Central memory CD8-positive, alpha-beta T cell (primary cell): ENCODE measurements around the gene KREMEN2.

Source experiments
- ATAC-seq: fragments of 150-1000 bp; cut with Tn5 transposase; replicated peaks from 2 replicates; pipeline ENCODE4 v1.10.0; 2022; ENCODE audit warnings: mild to moderate bottlenecking, moderate FRiP score, moderate number of reproducible peaks; ENCODE audit not compliant: poor library complexity, severe bottlenecking; ENCODE audit errors: extremely low read depth
- DNase-seq, 2 donors: peaks; one replicate each; pipeline ENCODE4 v3.0.0; 2021; ENCODE audit warnings: low spot score in 2 of 2
- H3K27ac Mint-ChIP-seq: one replicate; pipeline ENCODE4 v1.8.0; 2022; ENCODE audit warnings: low read depth, mild to moderate bottlenecking, moderate library complexity, mixed read lengths
- H3K27me3 Mint-ChIP-seq: one replicate; pipeline ENCODE4 v1.8.0; 2022; ENCODE audit warnings: mixed read lengths
- H3K36me3 Mint-ChIP-seq: one replicate; pipeline ENCODE4 v1.8.0; 2022; ENCODE audit warnings: mild to moderate bottlenecking, moderate library complexity, mixed read lengths; ENCODE audit not compliant: insufficient read depth
- H3K4me1 Mint-ChIP-seq: one replicate; pipeline ENCODE4 v1.8.0; 2022; ENCODE audit warnings: mixed read lengths
- H3K4me3 Mint-ChIP-seq: one replicate; pipeline ENCODE4 v1.8.0; 2022; ENCODE audit warnings: mild to moderate bottlenecking, moderate library complexity, mixed read lengths
- H3K9me3 Mint-ChIP-seq: one replicate; pipeline ENCODE4 v1.8.0; 2022; ENCODE audit warnings: mixed read lengths

KREMEN2 gene

GRCh38 chr16:2970563-2970962, 6.5 kb downstream of the KREMEN2 start:
- peaks cover 15% of the 10 kb centered on the region for H3K4me1 Mint-ChIP-seq
- ATAC-seq (no peak), DNase-seq (no peak)
- H3K27ac Mint-ChIP-seq = no peak overlapping the region
- no peaks in the 10 kb centered on the region for H3K36me3 Mint-ChIP-seq
- no peaks in the 10 kb centered on the region for H3K9me3 Mint-ChIP-seq
- H3K4me3 Mint-ChIP-seq = peak overlapping the region; percentile 70
- H3K27me3 Mint-ChIP-seq = peaks cover 23% of the 10 kb centered on the region

- Mint-ChIP-seq H3K4me3 (peak overlapping the region; percentile 70), H3K27me3 (peaks cover 23% of the 10 kb centered on the region), H3K36me3 (no peaks in the 10 kb centered on the region), H3K27ac (no peak overlapping the region), H3K9me3 (no peaks in the 10 kb centered on the region), H3K4me1 (peaks cover 15% of the 10 kb centered on the region)
- DNase-seq (no peak), ATAC-seq (no peak)
These were observed 7.3 kb downstream of the KREMEN2 start for GRCh38 chr16:2971134-2971984.

DNA sequence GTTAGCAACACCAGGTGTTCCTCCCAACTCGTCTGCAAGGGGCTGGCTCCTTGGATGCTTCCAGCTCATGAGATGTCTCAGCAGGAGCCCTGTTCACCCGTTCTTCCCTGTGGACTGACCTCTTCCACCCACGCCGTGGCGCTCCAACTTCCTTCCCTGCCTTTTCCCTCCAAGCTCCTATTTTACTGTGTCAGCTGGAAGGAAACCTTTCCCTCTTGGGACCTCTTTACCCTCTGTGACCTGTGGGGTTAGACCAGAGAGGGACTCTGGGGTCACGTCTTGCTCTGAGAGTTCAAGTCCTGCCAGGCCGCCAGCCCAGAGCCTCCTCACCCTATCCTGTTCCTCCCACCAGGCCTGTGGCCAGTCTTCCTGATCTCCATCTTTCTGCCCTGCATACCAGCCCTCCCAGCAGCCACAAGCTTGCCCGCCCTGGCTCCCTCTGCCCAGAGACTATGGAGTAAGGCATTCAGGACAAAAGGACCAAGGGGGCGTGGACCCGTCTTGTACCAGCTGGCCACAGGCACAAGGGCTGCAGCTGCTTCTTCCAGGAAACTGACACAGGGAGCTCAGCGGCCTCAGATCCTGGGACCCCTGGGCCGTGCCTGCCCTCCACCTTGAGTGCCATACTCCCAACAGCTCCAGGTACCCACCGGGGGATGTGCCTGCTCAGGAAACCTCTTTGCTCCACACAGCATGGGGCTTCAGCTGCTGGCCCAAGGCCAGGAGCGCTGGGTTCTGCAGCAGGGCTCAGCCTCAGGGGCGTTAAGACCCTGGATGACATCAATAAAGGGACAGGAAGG, 8.1 kb downstream of the KREMEN2 start:
- DNase-seq (no peak), ATAC-seq (no peak)
- Mint-ChIP-seq H3K27ac (no peak overlapping the region), H3K4me3 (peak overlapping the region; percentile 5), H3K27me3 (peaks cover 23% of the 10 kb centered on the region), H3K9me3 (no peaks in the 10 kb centered on the region), H3K4me1 (peaks cover 15% of the 10 kb centered on the region), H3K36me3 (no peaks in the 10 kb centered on the region)

GRCh38 chr16:2973093-2973492, 9.0 kb downstream of the KREMEN2 start:
- Mint-ChIP-seq H3K4me3 (no peak overlapping the region), H3K4me1 (peaks cover 12% of the 10 kb centered on the region), H3K27me3 (peaks cover 17% of the 10 kb centered on the region), H3K36me3 (no peaks in the 10 kb centered on the region), H3K9me3 (no peaks in the 10 kb centered on the region), H3K27ac (no peak overlapping the region)
- ATAC-seq = no peak
- DNase-seq = no peak

GRCh38 chr16:2973605-2974318, 9.7 kb downstream of the KREMEN2 start:
- DNase-seq (no peak), ATAC-seq (no peak)
- Mint-ChIP-seq H3K36me3 (no peaks in the 10 kb centered on the region), H3K27me3 (peaks cover 11% of the 10 kb centered on the region), H3K4me1 (peaks cover 6% of the 10 kb centered on the region), H3K27ac (no peak overlapping the region), H3K4me3 (no peak overlapping the region), H3K9me3 (no peaks in the 10 kb centered on the region)

- Mint-ChIP-seq H3K4me3 (no peak overlapping the region), H3K36me3 (no peaks in the 10 kb centered on the region), H3K27ac (no peak overlapping the region), H3K4me1 (peaks cover 5% of the 10 kb centered on the region), H3K27me3 (peaks cover 11% of the 10 kb centered on the region), H3K9me3 (no peaks in the 10 kb centered on the region)
- ATAC-seq (no peak), DNase-seq (no peak)
These were observed 10.4 kb downstream of the KREMEN2 start for GRCh38 chr16:2974319-2975056.

- ATAC-seq (no peak), DNase-seq (no peak)
- Mint-ChIP-seq H3K4me1 (peaks cover 5% of the 10 kb centered on the region), H3K36me3 (no peaks in the 10 kb centered on the region), H3K9me3 (no peaks in the 10 kb centered on the region), H3K27ac (no peak overlapping the region), H3K4me3 (no peak overlapping the region), H3K27me3 (peaks cover 11% of the 10 kb centered on the region)
These were observed 11.2 kb downstream of the KREMEN2 start for GRCh38 chr16:2975161-2975795.

DNA sequence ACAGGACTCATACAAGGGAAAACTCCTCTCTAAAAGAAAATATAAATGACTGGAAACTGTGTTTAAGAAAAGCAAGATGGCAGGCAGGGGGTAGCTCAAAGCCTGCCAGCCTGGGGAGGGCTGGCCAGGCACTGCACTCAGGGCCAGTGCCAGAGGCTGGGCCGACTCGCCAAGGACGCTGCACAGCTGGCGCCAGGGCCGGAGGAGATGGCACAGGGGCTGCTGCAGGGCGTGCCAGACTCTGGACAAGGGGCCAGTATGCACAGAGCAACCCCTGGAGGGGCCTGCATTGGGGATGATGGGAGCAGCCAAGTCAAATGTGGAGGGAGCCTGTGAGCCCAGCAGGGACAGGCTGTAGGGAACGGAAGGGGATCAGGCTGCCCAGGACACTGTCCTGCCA, 12.1 kb downstream of the KREMEN2 start:
- no peak overlapping the region for H3K27ac Mint-ChIP-seq
- ATAC-seq = no peak

DNA sequence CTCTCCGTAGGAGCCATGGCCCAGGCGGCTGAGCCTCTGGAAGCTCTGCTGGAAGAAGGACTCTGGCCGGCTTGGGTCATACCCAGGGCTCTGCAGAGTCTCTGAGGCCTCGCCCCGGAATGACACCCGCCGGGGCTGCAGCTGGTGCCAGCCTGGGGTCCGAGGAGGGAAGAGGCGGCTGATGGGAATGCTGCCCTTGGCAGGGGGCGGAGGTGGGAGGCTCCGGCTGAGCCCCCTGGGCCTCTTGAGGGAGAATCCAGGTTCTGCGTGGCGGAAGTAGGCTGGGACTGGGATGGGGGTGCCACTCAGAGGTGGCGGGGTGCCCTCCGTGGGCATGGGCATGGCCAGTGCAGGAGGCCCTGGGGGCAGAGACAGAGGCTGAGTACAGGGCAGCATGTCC, 12.6 kb downstream of the KREMEN2 start:
- peaks cover 9% of the 10 kb centered on the region for H3K36me3 Mint-ChIP-seq

More for the DNA sequence above, 12.1 kb downstream of the KREMEN2 start:
- H3K36me3 Mint-ChIP-seq = peaks cover 6% of the 10 kb centered on the region
- H3K27me3 Mint-ChIP-seq = peaks cover 11% of the 10 kb centered on the region
- H3K4me1 Mint-ChIP-seq = peaks cover 3% of the 10 kb centered on the region
- no peak overlapping the region for H3K4me3 Mint-ChIP-seq
- no peak for DNase-seq
- H3K9me3 Mint-ChIP-seq = no peaks in the 10 kb centered on the region

DNA sequence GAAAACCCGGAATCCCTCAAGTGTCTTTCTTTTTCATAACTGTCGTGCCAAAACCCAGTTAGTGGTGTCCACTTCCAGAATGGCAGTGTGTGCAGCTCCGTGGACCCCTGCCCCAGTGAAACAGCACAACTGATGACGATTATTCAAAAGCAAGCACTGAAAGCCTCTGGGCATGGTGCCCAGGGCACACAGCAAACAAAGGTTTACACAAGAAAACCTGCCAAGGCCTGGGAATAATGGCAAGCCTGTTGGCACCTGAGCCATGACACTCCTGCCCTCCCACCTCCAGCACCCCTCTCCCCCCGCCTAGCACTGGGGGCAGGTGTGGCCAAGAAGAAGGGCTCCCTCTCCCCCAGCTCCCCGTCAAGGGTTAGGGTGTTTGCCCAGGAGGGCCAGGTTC, 13.4 kb downstream of the KREMEN2 start:
- Mint-ChIP-seq H3K27me3 (peaks cover 2% of the 10 kb centered on the region), H3K36me3 (peaks cover 9% of the 10 kb centered on the region), H3K27ac (no peak overlapping the region), H3K4me3 (no peak overlapping the region), H3K4me1 (peaks cover 10% of the 10 kb centered on the region), H3K9me3 (no peaks in the 10 kb centered on the region)
- no peak for ATAC-seq
- no peak for DNase-seq

More for the DNA sequence above, 12.6 kb downstream of the KREMEN2 start:
- H3K4me1 Mint-ChIP-seq = peaks cover 7% of the 10 kb centered on the region
- peaks cover 10% of the 10 kb centered on the region for H3K27me3 Mint-ChIP-seq
- no peak overlapping the region for H3K4me3 Mint-ChIP-seq
- H3K27ac Mint-ChIP-seq = no peak overlapping the region
- DNase-seq (no peak), ATAC-seq (no peak)
- no peaks in the 10 kb centered on the region for H3K9me3 Mint-ChIP-seq

DNA sequence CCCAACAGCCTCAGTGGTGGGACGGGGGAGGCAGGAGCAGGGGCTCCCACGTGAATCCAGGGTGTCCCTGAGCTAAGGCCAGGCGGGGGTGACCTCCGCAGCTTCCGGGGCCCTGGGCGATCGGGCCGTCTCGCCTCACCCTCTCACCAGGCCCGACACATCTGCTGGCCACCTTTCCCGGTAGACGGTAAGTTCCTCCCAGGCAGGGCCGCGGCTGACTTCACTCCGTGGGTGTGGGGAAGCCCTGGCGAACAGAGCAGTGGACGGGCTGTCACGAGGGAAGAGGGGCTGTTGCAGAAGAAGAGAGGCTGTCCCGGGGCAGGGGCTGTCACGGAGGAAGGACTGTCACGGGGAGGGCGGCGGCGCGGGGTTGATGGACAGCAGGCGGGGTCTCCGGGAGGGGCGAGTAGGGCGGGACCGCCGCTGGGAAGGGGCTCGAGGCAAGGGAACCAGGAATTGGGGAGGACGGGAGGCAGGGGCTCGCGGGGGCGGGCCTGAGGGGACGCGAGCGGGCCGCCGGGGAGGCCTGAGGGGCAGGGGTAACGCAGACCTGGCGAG, 15.7 kb downstream of the KREMEN2 start:
- Mint-ChIP-seq H3K36me3 (peaks cover 9% of the 10 kb centered on the region), H3K27ac (no peak overlapping the region), H3K9me3 (no peaks in the 10 kb centered on the region), H3K27me3 (no peaks in the 10 kb centered on the region), H3K4me3 (peak overlapping the region; percentile 71), H3K4me1 (peaks cover 10% of the 10 kb centered on the region)
- DNase-seq (no peak), ATAC-seq (no peak)
